Glutamatergic neuron (in vitro differentiated cells): ENCODE measurements around the gene TBC1D8. TPM values are rescaled to one million over a fixed set of nuclear protein-coding genes. Genes with fewer than 3 reads are reported as not detected.

Source experiments
- DNase-seq: peaks from one replicate; pipeline ENCODE4 v3.0.0; 2022
- H3K27ac Mint-ChIP-seq: one replicate; pipeline ENCODE4 v1.8.0; 2020; ENCODE audit warnings: mild to moderate bottlenecking, mixed read lengths, inconsistent platforms; ENCODE audit not compliant: unreplicated experiment
- H3K27me3 Mint-ChIP-seq: one replicate; pipeline ENCODE4 v1.8.0; 2020; ENCODE audit warnings: mild to moderate bottlenecking, moderate library complexity, mixed read lengths, inconsistent platforms; ENCODE audit not compliant: unreplicated experiment
- H3K36me3 Mint-ChIP-seq: one replicate; pipeline ENCODE4 v1.8.0; 2020; ENCODE audit warnings: mild to moderate bottlenecking, mixed read lengths, inconsistent platforms; ENCODE audit not compliant: unreplicated experiment
- H3K4me1 Mint-ChIP-seq: one replicate; pipeline ENCODE4 v1.8.0; 2020; ENCODE audit warnings: mild to moderate bottlenecking, low read depth, mixed read lengths, inconsistent platforms; ENCODE audit not compliant: unreplicated experiment
- H3K4me3 Mint-ChIP-seq: one replicate; pipeline ENCODE4 v1.8.0; 2020; ENCODE audit warnings: mild to moderate bottlenecking, mixed read lengths, inconsistent platforms; ENCODE audit not compliant: unreplicated experiment
- H3K9me3 Mint-ChIP-seq: one replicate; pipeline ENCODE4 v1.8.0; 2020; ENCODE audit warnings: mild to moderate bottlenecking, moderate library complexity, mixed read lengths, inconsistent platforms; ENCODE audit not compliant: unreplicated experiment
- CTCF ChIP-seq: fragments of 200-600 bp; sonication (generic); IDR thresholded peaks from one replicate; pipeline ENCODE4 v1.5.0; 2021; ENCODE audit not compliant: partially characterized antibody, unreplicated experiment
- total RNA-seq: library from RNA; stranded (reverse); fragmentation: NEBNext Ultra II Directional; extraction: Animal tissue kit (Norgen Biotek cat#: 25700); gene quantifications from one replicate; pipeline ENCODE4 v1.2.1, GENCODE V29; 2021; ENCODE audit not compliant: unreplicated experiment

TBC1D8 gene
- total RNA-seq, 1 donor from 2014 or later: 14.6 TPM

DNA sequence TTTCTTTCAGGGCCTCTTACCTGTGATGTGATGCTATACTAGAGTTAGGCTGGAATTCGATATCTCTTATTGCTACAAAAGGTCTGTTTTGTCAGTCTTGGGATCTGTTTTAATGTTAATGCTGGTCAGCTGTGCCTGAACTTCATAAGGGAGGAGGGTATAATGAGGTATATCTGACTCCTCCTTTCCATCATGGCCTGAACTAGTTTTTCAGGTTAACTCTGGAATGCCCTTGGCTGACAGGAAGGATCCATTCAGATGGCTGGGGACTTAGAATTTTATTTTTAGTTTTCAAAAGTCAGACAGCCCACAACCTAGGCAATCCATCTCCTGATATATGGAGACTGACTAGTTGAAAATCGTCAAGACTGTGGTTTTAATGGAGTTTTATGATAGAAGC lies 35.9 kb upstream of the TBC1D8 start:
- Mint-ChIP-seq H3K4me1 (no peaks in the 10 kb centered on the region), H3K27me3 (no peaks in the 10 kb centered on the region), H3K4me3 (no peak overlapping the region), H3K9me3 (peaks cover 2% of the 10 kb centered on the region), H3K36me3 (no peaks in the 10 kb centered on the region), H3K27ac (no peak overlapping the region)
- TF ChIP-seq CTCF: no peak
- no peak for DNase-seq

DNA sequence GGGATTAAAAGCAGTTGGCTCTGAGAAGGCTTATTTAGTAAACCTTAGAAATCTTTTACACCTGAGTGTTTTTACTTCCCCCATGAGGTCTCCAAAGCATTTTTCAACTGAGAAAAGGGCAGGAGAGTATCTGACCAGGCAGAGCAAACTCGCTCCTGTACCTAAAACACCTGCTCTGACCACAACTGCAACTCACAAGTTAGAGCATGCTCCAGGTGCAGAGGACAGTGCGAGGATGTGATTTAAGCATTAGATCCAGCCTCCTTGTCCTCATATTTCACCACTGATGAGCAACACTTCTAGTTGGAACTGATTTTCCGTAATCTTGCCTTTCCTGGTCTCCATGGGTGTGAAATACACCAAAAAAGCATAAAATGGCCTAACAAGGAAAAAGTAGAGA lies 34.5 kb upstream of the TBC1D8 start:
- Mint-ChIP-seq H3K9me3 (peaks cover 2% of the 10 kb centered on the region), H3K27ac (no peak overlapping the region), H3K36me3 (no peaks in the 10 kb centered on the region), H3K4me3 (no peak overlapping the region), H3K27me3 (no peaks in the 10 kb centered on the region), H3K4me1 (no peaks in the 10 kb centered on the region)
- TF ChIP-seq CTCF: no peak
- DNase-seq: no peak

GRCh38 chr2:101185085-101185484 lies 33.9 kb upstream of the TBC1D8 start:
- Mint-ChIP-seq H3K4me1 (no peaks in the 10 kb centered on the region), H3K9me3 (peaks cover 2% of the 10 kb centered on the region), H3K36me3 (no peaks in the 10 kb centered on the region), H3K27me3 (no peaks in the 10 kb centered on the region), H3K4me3 (no peak overlapping the region), H3K27ac (no peak overlapping the region)
- DNase-seq: no peak
- TF ChIP-seq CTCF: no peak

DNA sequence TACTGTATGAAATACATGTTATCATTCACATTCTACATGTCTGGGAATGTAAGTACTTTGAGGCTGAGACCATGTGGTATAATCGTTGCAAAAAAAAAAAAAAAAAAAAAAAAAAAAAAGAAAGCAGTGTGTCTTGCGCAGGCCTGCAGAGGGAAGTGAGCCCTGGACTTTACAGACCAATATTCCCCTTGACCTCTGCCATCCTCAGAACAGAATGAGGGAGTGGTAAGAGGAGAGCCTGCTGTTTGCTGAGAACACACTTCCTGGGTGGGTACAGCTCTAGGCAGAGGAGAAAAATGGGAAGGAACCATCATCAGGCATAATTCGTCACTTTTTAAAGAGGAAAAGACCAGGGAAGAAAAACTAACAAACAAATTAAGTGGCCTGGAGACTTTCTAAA lies 28.8 kb upstream of the TBC1D8 start:
- H3K36me3 Mint-ChIP-seq: no peaks in the 10 kb centered on the region
- no peak for DNase-seq
- H3K9me3 Mint-ChIP-seq: peaks cover 5% of the 10 kb centered on the region
- H3K4me3 Mint-ChIP-seq: no peak overlapping the region
- H3K4me1 Mint-ChIP-seq: peaks cover 2% of the 10 kb centered on the region
- H3K27me3 Mint-ChIP-seq: no peaks in the 10 kb centered on the region
- no peak for TF ChIP-seq CTCF
- no peak overlapping the region for H3K27ac Mint-ChIP-seq

GRCh38 chr2:101176803-101177202 lies 25.6 kb upstream of the TBC1D8 start:
- Mint-ChIP-seq H3K36me3 (peaks cover 5% of the 10 kb centered on the region), H3K4me3 (no peak overlapping the region), H3K27ac (no peak overlapping the region), H3K27me3 (no peaks in the 10 kb centered on the region), H3K4me1 (peaks cover 2% of the 10 kb centered on the region), H3K9me3 (peaks cover 3% of the 10 kb centered on the region)
- no peak for TF ChIP-seq CTCF
- DNase-seq: no peak
